A549 (cell line): ENCODE data around the gene GPR17. TPM values are rescaled to one million over a fixed set of nuclear protein-coding genes. Genes with fewer than 3 reads are reported as not detected.

Experiments used
- ATAC-seq, 2 experiments: fragments of 200-7000 bp in 1 of 2; fragments of >200 bp in 1 of 2; cut with Nextera tagmentation in 1 of 2; cut with Tn5 transposase in 1 of 2; 3 replicates each; pipeline versions ENCODE4 v1.8.0 to v1.9.1; 2018 to 2020; ENCODE audit warnings: mild to moderate bottlenecking in 1 of 2, moderate library complexity in 1 of 2
- CTCF ChIA-PET: fragments of 300-600 bp; sonication (Branson Sonifier 250); formaldehyde crosslinking; extraction: SDS; loops from one replicate; lab custom pipeline; 2021; ENCODE audit warnings: antibody characterized with exemption, inconsistent platforms; lab: Yijun Ruan, JAX
- POLR2A ChIA-PET: fragments of 350-600 bp; formaldehyde crosslinking; extraction: SDS; loops from one replicate; lab custom pipeline; 2021; ENCODE audit warnings: antibody characterized with exemption, inconsistent platforms; lab: Yijun Ruan, JAX
- DNase-seq, 2 experiments: peaks; one replicate each; pipeline versions ENCODE4 v3.0.0 to v3.0.0-alpha.2; 2011 to 2016; ENCODE audit warnings: low read depth in 1 of 2, low spot score in 1 of 2
- FAIRE-seq: peaks from 2 replicates; lab custom pipeline; 2011; peaks lifted over from hg19 to GRCh38; lab: Jason Lieb, UNC
- H3K27ac ChIP-seq, 2 experiments: fragments of >200 bp; sonication (Bioruptor Twin); formaldehyde crosslinking; 3 replicates each; pipeline ENCODE4 v1.5.1; 2016 to 2017
- H3K4me1 ChIP-seq: fragments of >200 bp; sonication (Bioruptor Twin); formaldehyde crosslinking; 3 replicates; pipeline ENCODE4 v1.6.1; 2016
- H3K4me2 ChIP-seq: fragments of >200 bp; sonication (Bioruptor Twin); formaldehyde crosslinking; 3 replicates; pipeline ENCODE4 v1.6.1; 2016
- H3K4me3 ChIP-seq: fragments of >200 bp; sonication (Bioruptor Twin); formaldehyde crosslinking; 3 replicates; pipeline ENCODE4 v1.5.1; 2016
- H3K9me3 ChIP-seq: fragments of >200 bp; sonication (Bioruptor Twin); formaldehyde crosslinking; 3 replicates; pipeline ENCODE4 v1.6.1; 2016
- ATOH8 ChIP-seq: fragments of 250-450 bp; sonication (Bioruptor Pico); IDR thresholded peaks from 2 replicates; pipeline ENCODE4 v1.5.0; 2020; ENCODE audit warnings: low read depth, mild to moderate bottlenecking, moderate library complexity
- EHMT2 ChIP-seq: fragments of 200-600 bp; sonication (generic); IDR thresholded peaks from 2 replicates; pipeline ENCODE4 v1.6.1; 2016; ENCODE audit warnings: antibody characterized with exemption, low read depth, mild to moderate bottlenecking, moderate library complexity
- ELK1 ChIP-seq: fragments of 150-350 bp; IDR thresholded peaks from 2 replicates; pipeline ENCODE4 v1.6.1; 2014; ENCODE audit warnings: low read depth, mild to moderate bottlenecking, low read length
- ESRRA ChIP-seq: fragments of 150-350 bp; IDR thresholded peaks from 2 replicates; pipeline ENCODE4 v1.6.1; 2014; ENCODE audit warnings: mild to moderate bottlenecking, low read length, borderline replicate concordance
- FOXS1 ChIP-seq: fragments of 250-450 bp; sonication (Bioruptor Pico); IDR thresholded peaks from 2 replicates; pipeline ENCODE4 v1.5.0; 2020; ENCODE audit warnings: mild to moderate bottlenecking, moderate library complexity
- GATA3 ChIP-seq: IDR thresholded peaks from 2 replicates; pipeline ENCODE4 v1.6.1; 2012; ENCODE audit warnings: borderline replicate concordance
- HOXA7 ChIP-seq: fragments of 250-450 bp; sonication (Bioruptor Pico); IDR thresholded peaks from 2 replicates; pipeline ENCODE4 v1.5.0; 2020; ENCODE audit warnings: mild to moderate bottlenecking, moderate library complexity
- HOXB5 ChIP-seq: fragments of 250-450 bp; sonication (Bioruptor Pico); IDR thresholded peaks from 2 replicates; pipeline ENCODE4 v1.5.0; 2020; ENCODE audit warnings: mild to moderate bottlenecking, moderate library complexity
- JUN ChIP-seq, 2 experiments: fragments of >200 bp; sonication (Bioruptor Twin); formaldehyde crosslinking; IDR thresholded peaks; 2 replicates in 1 of 2; 3 replicates in 1 of 2; pipeline ENCODE4 v1.6.1; 2016 to 2017
- KDM5A ChIP-seq: fragments of 200-600 bp; sonication (generic); IDR thresholded peaks from 2 replicates; pipeline ENCODE4 v1.6.1; 2016; ENCODE audit warnings: antibody characterized with exemption, mild to moderate bottlenecking
- MAFK ChIP-seq: fragments of 450-650 bp; IDR thresholded peaks from 2 replicates; pipeline ENCODE4 v1.6.1; 2014; ENCODE audit not compliant: partially characterized antibody
- MAX ChIP-seq: IDR thresholded peaks from 2 replicates; pipeline ENCODE4 v1.6.1; 2012
- MYC ChIP-seq: IDR thresholded peaks from 2 replicates; pipeline ENCODE4 v1.6.1; 2012; ENCODE audit warnings: mild to moderate bottlenecking, inconsistent platforms, low read length, improper control_type of control experiment, borderline replicate concordance
- NFE2L2 ChIP-seq: fragments of 150-350 bp; conservative IDR thresholded peaks from 2 replicates; pipeline ENCODE4 v1.6.1; 2014; ENCODE audit warnings: low read length
- NPAS2 ChIP-seq: fragments of 250-450 bp; sonication (Bioruptor Pico); IDR thresholded peaks from 2 replicates; pipeline ENCODE4 v1.8.0; 2022; ENCODE audit warnings: mild to moderate bottlenecking, moderate library complexity, borderline replicate concordance
- NR3C1 ChIP-seq: fragments of >200 bp; sonication (Bioruptor Twin); formaldehyde crosslinking; IDR thresholded peaks from 3 replicates; pipeline ENCODE4 v1.6.1; 2017
- POLR2A ChIP-seq: IDR thresholded peaks from 2 replicates; pipeline ENCODE4 v1.6.1; 2012; ENCODE audit warnings: mild to moderate bottlenecking, low read length
- RCOR1 ChIP-seq: fragments of 150-350 bp; IDR thresholded peaks from 2 replicates; pipeline ENCODE4 v1.6.1; 2014; ENCODE audit warnings: antibody characterized with exemption, low read length, low read depth
- TP53 ChIP-seq: fragments of 250-450 bp; sonication (Bioruptor Pico); IDR thresholded peaks from 2 replicates; pipeline ENCODE4 v1.5.0; 2021; ENCODE audit warnings: mild to moderate bottlenecking, moderate library complexity
- ZFP36 ChIP-seq: fragments of 450-650 bp; IDR thresholded peaks from 2 replicates; pipeline ENCODE4 v1.6.1; 2014; ENCODE audit warnings: borderline replicate concordance; ENCODE audit not compliant: partially characterized antibody
- ZNF302 ChIP-seq: fragments of 250-450 bp; sonication (Bioruptor Pico); IDR thresholded peaks from 2 replicates; pipeline ENCODE4 v1.9.0; 2021; ENCODE audit warnings: inconsistent platforms, mild to moderate bottlenecking, moderate library complexity
- ZSCAN20 ChIP-seq: fragments of 250-450 bp; sonication (Bioruptor Pico); IDR thresholded peaks from 2 replicates; pipeline ENCODE4 v1.8.0; 2022; ENCODE audit warnings: mild to moderate bottlenecking, moderate library complexity
- WGBS: methylation state at CpG from one replicate; pipeline ENCODE4 v1.1.6; 2017; ENCODE audit errors: missing lambda C conversion rate; 5-methylcytosine and 5-hydroxymethylcytosine counted together
- polyA plus RNA-seq, 4 experiments: library from polyadenylated mRNA; depleted of rRNA in 3 of 4; stranded (reverse); fragments of >200 nt; fragmentation: RNase III in 1 of 4; extraction: RNeasy Plus Mini Kit Qiagen cat#74134 plus additional on column Dnase treatment in 1 of 4; gene quantifications; 2 replicates in 3 of 4; 3 replicates in 1 of 4; pipeline ENCODE4 v1.2.3, GENCODE V29; 2011 to 2017

GPR17 gene
- polyA plus RNA-seq, 2 of the 4 experiments (the other 2 are of a cell fraction): not detected

GRCh38 chr2:127641846-127642507 is 4.0 kb upstream of the GPR17 start:
- FAIRE-seq (no peak), DNase-seq (no peak), ATAC-seq (no peak)
- Histone ChIP-seq H3K27ac (no peak overlapping the region), H3K4me3 (no peak overlapping the region), H3K4me2 (no peak overlapping the region), H3K9me3 (no peaks in the 10 kb centered on the region), H3K4me1 (peaks cover 22% of the 10 kb centered on the region)
- TF ChIP-seq KDM5A (no peak), ZSCAN20 (CRISPR knock-in tag) (no peak), ZNF302 (CRISPR knock-in tag) (no peak), MYC (no peak), ATOH8 (CRISPR knock-in tag) (no peak), NPAS2 (CRISPR knock-in tag) (no peak), POLR2A (no peak), MAX (no peak), ELK1 (no peak), MAFK (no peak), TP53 (CRISPR knock-in tag) (no peak), RCOR1 (no peak), JUN (IDR thresholded peaks at IDR 0.05) (no peak), EHMT2 (no peak), NR3C1 (no peak), GATA3 (no peak), ESRRA (no peak), HOXB5 (CRISPR knock-in tag) (no peak), NFE2L2 (no peak)
- WGBS: 86% methylated on average over 11 of the region's 25 CpGs
- ChIA-PET POLR2A (no interaction called here), CTCF (interaction anchor here (1.1 to 6.4 kb wide), 3 partner anchors 8 to 50 kb away, joined by 4 to 44 read pairs (median 13); no protein-coding TSS in a partner anchor)

- no peak for ATAC-seq
- no peaks in the 10 kb centered on the region for H3K9me3 ChIP-seq
- no peak for TF ChIP-seq FOXS1
- no peak for TF ChIP-seq HOXB5 (CRISPR knock-in tag)
- no peak for TF ChIP-seq HOXA7 (CRISPR knock-in tag)
- TF ChIP-seq ZFP36: no peak
- TF ChIP-seq, all 56 proteins: peak for 0
- DNase-seq (no peak), FAIRE-seq (no peak)
- Histone ChIP-seq H3K4me1 (peaks cover 19% of the 10 kb centered on the region), H3K4me3 (no peak overlapping the region), H3K27ac (no peak overlapping the region), H3K4me2 (no peak overlapping the region)
- WGBS: 63% methylated on average over 4 of the region's 17 CpGs
- ChIA-PET CTCF (interaction anchor here (3.7 kb wide), 1 partner anchor 10 kb away, joined by 13 read pairs; no protein-coding TSS in a partner anchor), POLR2A (no interaction called here)
Measured at GRCh38 chr2:127642706-127643438, 3.1 kb upstream of the GPR17 start.
